K562 (cell line): ENCODE measurements around the gene GPX6. TPM values are rescaled to one million over a fixed set of nuclear protein-coding genes. Genes with fewer than 3 reads are reported as not detected.

Experiments
- GABPB1 ChIP-seq: sonication (generic); formaldehyde crosslinking; IDR thresholded peaks from 2 replicates; pipeline ENCODE4 v1.8.0; 2022; ENCODE audit warnings: mild to moderate bottlenecking, missing genetic modification reagents
- GATA2 ChIP-seq: sonication (generic); formaldehyde crosslinking; IDR thresholded peaks from 2 replicates; pipeline ENCODE4 v1.4.0; 2020; ENCODE audit warnings: mild to moderate bottlenecking, missing genetic modification reagents
- HMG20B ChIP-seq: fragments of 250-450 bp; sonication (Bioruptor Pico); IDR thresholded peaks from 2 replicates; pipeline ENCODE4 v1.5.0; 2021; ENCODE audit warnings: mild to moderate bottlenecking
- HSF4 ChIP-seq: fragments of 250-450 bp; sonication (Bioruptor Pico); IDR thresholded peaks from 2 replicates; pipeline ENCODE4 v2.1.2; 2022; ENCODE audit warnings: mild to moderate bottlenecking, moderate library complexity, borderline replicate concordance
- KLF1 ChIP-seq: fragments of 450-650 bp; IDR thresholded peaks from 2 replicates; pipeline ENCODE4 v1.6.1; 2016; ENCODE audit warnings: missing genetic modification characterization, missing compliant biosample characterization
- SMAD2 ChIP-seq: fragments of 150-350 bp; IDR thresholded peaks from 2 replicates; pipeline ENCODE4 v1.6.1; 2014; ENCODE audit warnings: low read depth, mild to moderate bottlenecking, low read length
- TEAD2 ChIP-seq: fragments of 450-650 bp; IDR thresholded peaks from 2 replicates; pipeline ENCODE4 v1.6.1; 2016; ENCODE audit warnings: missing genetic modification characterization, control low read depth, missing compliant biosample characterization
- TOE1 ChIP-seq, 2 experiments: fragments of 450-650 bp in 1 of 2; sonication (generic) in 1 of 2; formaldehyde crosslinking in 1 of 2; IDR thresholded peaks; 2 replicates each; pipeline versions ENCODE4 v1.7.1 to v1.8.0; 2016 to 2022; ENCODE audit warnings: borderline replicate concordance in 2 of 2, mild to moderate bottlenecking in 2 of 2, antibody characterized with exemption in 1 of 2, inconsistent platforms in 1 of 2, low read depth in 1 of 2, missing genetic modification reagents in 1 of 2, moderate library complexity in 1 of 2
- TRIM24 ChIP-seq, 2 experiments: fragments of 450-650 bp; IDR thresholded peaks; 2 replicates each; pipeline ENCODE4 v1.6.1; 2016
- ZNF57 ChIP-seq: fragments of 450-650 bp; formaldehyde crosslinking; IDR thresholded peaks from 2 replicates; pipeline ENCODE4 v1.4.0; 2020; ENCODE audit warnings: mild to moderate bottlenecking, moderate library complexity
- ZNF75A ChIP-seq: fragments of 450-650 bp; formaldehyde crosslinking; IDR thresholded peaks from 2 replicates; pipeline ENCODE4 v1.4.0; 2020; ENCODE audit warnings: mild to moderate bottlenecking
- polyA plus RNA-seq, 8 experiments: library from polyadenylated mRNA; depleted of rRNA in 4 of 8; stranded (reverse) in 5 of 8; unstranded in 3 of 8; fragments of >200 nt; fragmentation: Nextera tagmentation in 2 of 8; fragmentation: Illumina TruSeq in 1 of 8; extraction: Ambion mirVana in 2 of 8; extraction: Trizol in 1 of 8; gene quantifications; 2 replicates each; pipeline versions ENCODE4 v1.2.1 to v1.2.3, GENCODE V29; 2011 to 2014; ENCODE audit warnings: inconsistent platforms in 1 of 8, missing spikeins in 1 of 8
- total RNA-seq, 7 experiments: library from RNA; depleted of rRNA in 6 of 7; stranded (reverse); fragments of >200 nt in 6 of 7; fragmentation: Illumina TruSeq in 2 of 7; extraction: Trizol in 2 of 7; gene quantifications; 2 replicates each; pipeline versions ENCODE4 v1.2.1 to v1.2.3, GENCODE V29; 2011 to 2021; ENCODE audit warnings: low replicate concordance in 1 of 7
- TF ChIP-seq, protein P1 (sequence below): fragments of 200-800 bp; sonication (Bioruptor generic); IDR thresholded peaks from 2 replicates; pipeline ENCODE4 v1.6.1; 2017; ENCODE audit warnings: missing genetic modification characterization, missing compliant biosample characterization
- TF ChIP-seq, protein P2 (sequence below): fragments of 450-650 bp; IDR thresholded peaks from 2 replicates; pipeline ENCODE4 v1.6.1; 2016
- TF ChIP-seq, protein P3 (sequence below): fragments of 150-350 bp; IDR thresholded peaks from 2 replicates; pipeline ENCODE4 v1.6.1; 2014; ENCODE audit warnings: low read depth, mild to moderate bottlenecking, low read length, borderline replicate concordance

GPX6 gene
- total and polyA plus RNA-seq, 9 of the 15 experiments (the other 6 are each of a cell fraction or from before 2014, with no cell fraction given): not detected

DNA sequence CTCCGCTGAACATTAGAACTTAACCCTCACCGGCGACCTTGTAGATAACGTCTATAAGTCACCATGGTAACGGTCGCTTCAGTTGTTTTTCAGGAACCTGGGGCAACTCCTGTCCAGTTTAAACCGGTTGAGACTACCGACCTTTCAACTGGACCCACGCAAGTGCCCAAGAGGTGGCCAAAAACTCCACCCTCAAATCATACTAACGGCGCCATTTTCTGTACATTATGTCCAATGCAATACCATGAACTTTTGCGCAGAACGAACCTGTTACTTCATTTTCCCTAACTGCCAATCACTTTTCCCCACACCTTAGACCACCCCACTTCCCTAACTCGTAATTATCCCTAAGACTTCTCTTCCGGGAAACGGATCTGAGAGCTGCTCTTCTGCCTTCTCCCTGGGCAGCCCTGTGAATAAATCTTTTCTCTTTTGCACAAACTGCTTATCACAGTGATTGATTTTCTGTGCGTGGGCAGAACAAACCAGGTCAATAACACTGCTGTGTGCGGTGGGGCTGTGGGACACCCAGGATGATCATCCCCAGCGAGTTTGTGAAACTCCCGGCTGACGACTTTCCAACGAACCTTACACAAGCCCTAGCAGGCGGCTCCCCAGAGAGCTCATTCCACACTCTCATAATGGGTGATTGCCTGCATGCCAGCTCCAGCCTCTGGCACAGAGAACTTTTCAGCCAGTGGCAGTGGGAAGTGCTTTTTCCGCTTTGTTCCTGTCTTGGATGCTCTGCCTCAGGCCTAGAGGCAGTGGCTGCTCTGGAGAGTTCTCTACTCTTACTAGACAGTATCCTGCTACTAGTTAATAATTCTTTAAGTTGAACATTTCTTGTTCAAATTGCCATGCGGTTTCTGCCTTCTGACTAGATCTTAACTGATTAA, 38.6 kb upstream of the GPX6 start (continued):
- TF ChIP-seq, protein P1, sequence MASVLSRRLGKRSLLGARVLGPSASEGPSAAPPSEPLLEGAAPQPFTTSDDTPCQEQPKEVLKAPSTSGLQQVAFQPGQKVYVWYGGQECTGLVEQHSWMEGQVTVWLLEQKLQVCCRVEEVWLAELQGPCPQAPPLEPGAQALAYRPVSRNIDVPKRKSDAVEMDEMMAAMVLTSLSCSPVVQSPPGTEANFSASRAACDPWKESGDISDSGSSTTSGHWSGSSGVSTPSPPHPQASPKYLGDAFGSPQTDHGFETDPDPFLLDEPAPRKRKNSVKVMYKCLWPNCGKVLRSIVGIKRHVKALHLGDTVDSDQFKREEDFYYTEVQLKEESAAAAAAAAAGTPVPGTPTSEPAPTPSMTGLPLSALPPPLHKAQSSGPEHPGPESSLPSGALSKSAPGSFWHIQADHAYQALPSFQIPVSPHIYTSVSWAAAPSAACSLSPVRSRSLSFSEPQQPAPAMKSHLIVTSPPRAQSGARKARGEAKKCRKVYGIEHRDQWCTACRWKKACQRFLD (CRISPR knock-in tag): peak; percentile 98
- TF ChIP-seq ZNF75A (CRISPR knock-in tag) (0 out of 2 replicates have a peak, but pooled peaks have one; percentile 54), TOE1 (IDR thresholded peaks at IDR 0.05; ENCODE audit: borderline replicate concordance) (no peak; the same call in 1 of the 2 replicates), TOE1 (CRISPR knock-in tag; IDR thresholded peaks at IDR 0.05; ENCODE audit: borderline replicate concordance, low read depth) (no peak), SMAD2 (no peak), TEAD2 (tag) (peak; percentile 78), GABPB1 (CRISPR knock-in tag) (no peak), ZNF57 (CRISPR knock-in tag) (no peak), GATA2 (peak; percentile 71), KLF1 (tag) (no peak), HSF4 (CRISPR knock-in tag) (no peak; the same call in 1 of the 2 replicates), HMG20B (CRISPR knock-in tag) (no peak), TRIM24 (IDR thresholded peaks at IDR 0.05) (peak in 1 of 2 experiments; percentile 75; a peak in 2 of 4 replicates)
- TF ChIP-seq, protein P2, sequence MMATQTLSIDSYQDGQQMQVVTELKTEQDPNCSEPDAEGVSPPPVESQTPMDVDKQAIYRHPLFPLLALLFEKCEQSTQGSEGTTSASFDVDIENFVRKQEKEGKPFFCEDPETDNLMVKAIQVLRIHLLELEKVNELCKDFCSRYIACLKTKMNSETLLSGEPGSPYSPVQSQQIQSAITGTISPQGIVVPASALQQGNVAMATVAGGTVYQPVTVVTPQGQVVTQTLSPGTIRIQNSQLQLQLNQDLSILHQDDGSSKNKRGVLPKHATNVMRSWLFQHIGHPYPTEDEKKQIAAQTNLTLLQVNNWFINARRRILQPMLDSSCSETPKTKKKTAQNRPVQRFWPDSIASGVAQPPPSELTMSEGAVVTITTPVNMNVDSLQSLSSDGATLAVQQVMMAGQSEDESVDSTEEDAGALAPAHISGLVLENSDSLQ: peak; percentile 83
- TF ChIP-seq, protein P3, sequence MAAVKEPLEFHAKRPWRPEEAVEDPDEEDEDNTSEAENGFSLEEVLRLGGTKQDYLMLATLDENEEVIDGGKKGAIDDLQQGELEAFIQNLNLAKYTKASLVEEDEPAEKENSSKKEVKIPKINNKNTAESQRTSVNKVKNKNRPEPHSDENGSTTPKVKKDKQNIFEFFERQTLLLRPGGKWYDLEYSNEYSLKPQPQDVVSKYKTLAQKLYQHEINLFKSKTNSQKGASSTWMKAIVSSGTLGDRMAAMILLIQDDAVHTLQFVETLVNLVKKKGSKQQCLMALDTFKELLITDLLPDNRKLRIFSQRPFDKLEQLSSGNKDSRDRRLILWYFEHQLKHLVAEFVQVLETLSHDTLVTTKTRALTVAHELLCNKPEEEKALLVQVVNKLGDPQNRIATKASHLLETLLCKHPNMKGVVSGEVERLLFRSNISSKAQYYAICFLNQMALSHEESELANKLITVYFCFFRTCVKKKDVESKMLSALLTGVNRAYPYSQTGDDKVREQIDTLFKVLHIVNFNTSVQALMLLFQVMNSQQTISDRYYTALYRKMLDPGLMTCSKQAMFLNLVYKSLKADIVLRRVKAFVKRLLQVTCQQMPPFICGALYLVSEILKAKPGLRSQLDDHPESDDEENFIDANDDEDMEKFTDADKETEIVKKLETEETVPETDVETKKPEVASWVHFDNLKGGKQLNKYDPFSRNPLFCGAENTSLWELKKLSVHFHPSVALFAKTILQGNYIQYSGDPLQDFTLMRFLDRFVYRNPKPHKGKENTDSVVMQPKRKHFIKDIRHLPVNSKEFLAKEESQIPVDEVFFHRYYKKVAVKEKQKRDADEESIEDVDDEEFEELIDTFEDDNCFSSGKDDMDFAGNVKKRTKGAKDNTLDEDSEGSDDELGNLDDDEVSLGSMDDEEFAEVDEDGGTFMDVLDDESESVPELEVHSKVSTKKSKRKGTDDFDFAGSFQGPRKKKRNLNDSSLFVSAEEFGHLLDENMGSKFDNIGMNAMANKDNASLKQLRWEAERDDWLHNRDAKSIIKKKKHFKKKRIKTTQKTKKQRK: no peak
